Lung (tissue), 12 donors: ENCODE data around the gene EHD4. TPM values are rescaled to one million over a fixed set of nuclear protein-coding genes. Genes with fewer than 3 reads are reported as not detected.
A peak's percentile ranks its signal among the peaks of the same experiment; 100 is the strongest.

ENCODE experiments used
- ATAC-seq: fragments of 200-7000 bp; cut with Tn5 transposase; one replicate; pipeline ENCODE4 v1.9.1; 2020; ENCODE audit warnings: moderate number of reproducible peaks; ENCODE audit not compliant: insufficient read depth, low FRiP score
- DNase-seq, 3 donors: peaks; one replicate each; pipeline ENCODE4 v3.0.0-alpha.2; 2013 to 2017
- H3K27ac ChIP-seq, 2 donors: one replicate each; pipeline ENCODE4 v1.5.1; 2013; ENCODE audit warnings: mild to moderate bottlenecking in 2 of 2, moderate library complexity in 2 of 2, control low read depth in 1 of 2, inconsistent platforms in 1 of 2, low read depth in 1 of 2, low read length in 1 of 2
- H3K27me3 ChIP-seq, 3 donors: one replicate each; pipeline ENCODE4 v1.5.1; 2013; ENCODE audit warnings: low read length in 2 of 3; ENCODE audit not compliant: control insufficient read depth in 3 of 3, insufficient read depth in 3 of 3
- H3K36me3 ChIP-seq, 4 donors: one replicate each; pipeline ENCODE4 v1.5.1; 2013; ENCODE audit warnings: low read length in 4 of 4, mild to moderate bottlenecking in 1 of 4, moderate library complexity in 1 of 4; ENCODE audit not compliant: control insufficient read depth in 4 of 4, insufficient read depth in 4 of 4
- H3K4me1 ChIP-seq, 5 donors: one replicate each; pipeline ENCODE4 v1.5.1; 2013; ENCODE audit warnings: low read length in 5 of 5, mild to moderate bottlenecking in 2 of 5, moderate library complexity in 1 of 5; ENCODE audit not compliant: control insufficient read depth in 5 of 5, insufficient read depth in 5 of 5
- H3K4me3 ChIP-seq: one replicate; pipeline ENCODE4 v1.5.1; 2013; ENCODE audit warnings: mild to moderate bottlenecking, control low read depth, moderate library complexity
- H3K9ac ChIP-seq, 2 donors: one replicate each; pipeline ENCODE4 v1.5.1; 2013; ENCODE audit warnings: low read length in 2 of 2, control low read depth in 1 of 2; ENCODE audit not compliant: insufficient read depth in 1 of 2
- H3K9me3 ChIP-seq, 4 donors: one replicate each; pipeline ENCODE4 v1.5.1; 2013; ENCODE audit warnings: low read length in 3 of 4, mild to moderate bottlenecking in 1 of 4, moderate library complexity in 1 of 4; ENCODE audit not compliant: control insufficient read depth in 4 of 4, insufficient read depth in 3 of 4
- WGBS, 2 donors: extraction: QIAGEN DNeasy Blood & Tissue Kit; methylation state at CpG; one replicate each; pipeline ENCODE4 v1.1.7; 2013; 5-methylcytosine and 5-hydroxymethylcytosine counted together
- polyA plus RNA-seq, 2 donors: library from polyadenylated mRNA; stranded (reverse); fragments of 200-250 nt; gene quantifications; one replicate each; pipeline ENCODE4 v1.2.1, GENCODE V29; 2013
- total RNA-seq, 2 donors: library from RNA; depleted of rRNA in 1 of 2; stranded (reverse); fragments of >200 nt in 1 of 2; gene quantifications; one replicate each; pipeline ENCODE4 v1.2.1, GENCODE V29; 2014 to 2021
- TF ChIP-seq, protein P1 (sequence below): IDR thresholded peaks from 2 replicates; pipeline ENCODE4 v1.5.1; 2012; ENCODE audit warnings: mild to moderate bottlenecking; ENCODE audit errors: control extremely low read depth, extremely low read depth
- donor health status: control.
- donor health status: control.
- donor health status: Bipolar disorder and iron deficiency.
- donor health status: healthy.
- donor health status: DM: yes; HTN: yes; CAD: no.

Gene EHD4
- total and polyA plus RNA-seq, 4 donors = 16.4 to 36.3 (median 25.9) TPM

- Histone ChIP-seq H3K4me1 (peaks cover 0 to 8% (median 0%) of the 10 kb centered on the region in 5 donors), H3K4me3 (no peak overlapping the region), H3K27ac (no peak overlapping the region), H3K36me3 (no peaks in the 10 kb centered on the region), H3K9me3 (no peaks in the 10 kb centered on the region), H3K27me3 (no peaks in the 10 kb centered on the region), H3K9ac (no peak overlapping the region)
- TF ChIP-seq, protein P1, sequence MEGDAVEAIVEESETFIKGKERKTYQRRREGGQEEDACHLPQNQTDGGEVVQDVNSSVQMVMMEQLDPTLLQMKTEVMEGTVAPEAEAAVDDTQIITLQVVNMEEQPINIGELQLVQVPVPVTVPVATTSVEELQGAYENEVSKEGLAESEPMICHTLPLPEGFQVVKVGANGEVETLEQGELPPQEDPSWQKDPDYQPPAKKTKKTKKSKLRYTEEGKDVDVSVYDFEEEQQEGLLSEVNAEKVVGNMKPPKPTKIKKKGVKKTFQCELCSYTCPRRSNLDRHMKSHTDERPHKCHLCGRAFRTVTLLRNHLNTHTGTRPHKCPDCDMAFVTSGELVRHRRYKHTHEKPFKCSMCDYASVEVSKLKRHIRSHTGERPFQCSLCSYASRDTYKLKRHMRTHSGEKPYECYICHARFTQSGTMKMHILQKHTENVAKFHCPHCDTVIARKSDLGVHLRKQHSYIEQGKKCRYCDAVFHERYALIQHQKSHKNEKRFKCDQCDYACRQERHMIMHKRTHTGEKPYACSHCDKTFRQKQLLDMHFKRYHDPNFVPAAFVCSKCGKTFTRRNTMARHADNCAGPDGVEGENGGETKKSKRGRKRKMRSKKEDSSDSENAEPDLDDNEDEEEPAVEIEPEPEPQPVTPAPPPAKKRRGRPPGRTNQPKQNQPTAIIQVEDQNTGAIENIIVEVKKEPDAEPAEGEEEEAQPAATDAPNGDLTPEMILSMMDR = no peak
- WGBS, 2 donors = 81% methylated on average over 19 of the region's 19 CpGs
- DNase-seq (peak in 1 of 3 donors; percentile 45), ATAC-seq (no peak)
Measured at GRCh38 chr15:41862515-41863116, 109.7 kb downstream of the EHD4 start.

DNA sequence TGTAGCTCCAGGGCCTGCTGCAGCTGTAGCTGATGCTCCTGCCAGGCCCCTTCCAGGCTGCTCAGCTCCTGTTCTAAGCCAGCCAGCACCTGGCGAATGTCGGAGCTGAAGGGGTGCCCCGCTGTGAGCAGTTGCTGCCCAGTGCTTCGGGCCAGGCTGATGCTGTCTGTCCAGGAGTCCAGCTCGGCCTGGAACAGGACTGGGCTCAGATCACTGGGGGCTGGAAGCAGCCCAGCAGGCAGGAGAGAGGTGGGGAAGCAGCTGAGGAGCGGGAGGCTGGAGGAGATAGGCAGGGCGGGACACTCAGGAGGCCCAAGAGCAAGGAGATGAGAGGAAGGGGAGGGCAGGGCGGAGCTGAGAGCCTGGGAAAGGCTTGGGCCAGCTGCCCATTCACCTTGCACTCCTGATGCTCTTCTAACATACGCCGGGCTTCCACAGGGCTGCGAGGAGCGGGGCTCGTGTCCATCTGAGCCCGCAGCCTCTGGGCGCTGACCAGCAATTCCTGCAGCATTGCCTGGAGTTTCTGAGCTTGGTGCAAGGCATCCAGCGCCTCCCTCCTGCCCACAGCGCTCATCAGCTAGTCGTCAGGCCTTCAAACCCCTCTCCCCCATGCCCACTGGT, 110.5 kb downstream of the EHD4 start:
- Histone ChIP-seq H3K9me3 (no peaks in the 10 kb centered on the region), H3K9ac (no peak overlapping the region), H3K27me3 (no peaks in the 10 kb centered on the region), H3K4me3 (no peak overlapping the region), H3K27ac (no peak overlapping the region), H3K4me1 (peaks cover 0 to 8% (median 0%) of the 10 kb centered on the region in 5 donors), H3K36me3 (no peaks in the 10 kb centered on the region)
- 90 to 97% methylated on average over 18 of the region's 18 CpGs for WGBS, 2 donors
- no peak for DNase-seq
- ATAC-seq = no peak
- TF ChIP-seq, protein P1 = no peak

GRCh38 chr15:41860049-41860828, 112.1 kb downstream of the EHD4 start:
- Histone ChIP-seq H3K4me3 (no peak overlapping the region), H3K4me1 (peaks cover 0 to 5% (median 4%) of the 10 kb centered on the region in 5 donors), H3K27me3 (no peaks in the 10 kb centered on the region), H3K9me3 (no peaks in the 10 kb centered on the region), H3K36me3 (no peaks in the 10 kb centered on the region), H3K27ac (no peak overlapping the region), H3K9ac (no peak overlapping the region)
- TF ChIP-seq, protein P1 = no peak
- DNase-seq (no peak), ATAC-seq (no peak)
- WGBS, 2 donors = 48 to 51% methylated on average over 15 of the region's 15 CpGs
